ENCODE results near the gene PARD3. TPM values are rescaled to one million over a fixed set of nuclear protein-coding genes. Genes with fewer than 3 reads are reported as not detected.

The PARD3 gene
- total RNA-seq, 2 donors from 2014 or later, result 59.6 to 74.6 TPM

DNA sequence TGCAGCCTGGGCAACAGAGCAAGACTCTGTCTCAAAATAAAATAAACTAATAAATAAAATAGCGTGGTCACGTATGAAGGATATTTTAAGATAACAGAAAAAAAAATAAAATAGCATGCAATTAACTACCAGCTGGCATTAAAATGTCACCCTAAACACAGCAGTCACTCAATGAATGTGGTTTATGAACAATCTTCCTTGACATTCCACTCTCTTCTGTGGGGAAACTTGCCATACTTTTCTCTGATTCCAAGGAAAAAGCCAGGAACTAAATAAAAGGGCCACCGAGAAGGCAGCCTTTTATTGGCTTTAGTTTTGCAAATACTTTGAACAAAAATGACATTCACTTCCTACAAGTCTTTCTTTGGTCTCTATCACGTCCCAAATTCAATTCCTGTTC, 266.6 kb downstream of the PARD3 start:
- Mint-ChIP-seq H3K9me3 (no peaks in the 10 kb centered on the region), H3K36me3 (ENCODE audit: low read depth) (no peaks in the 10 kb centered on the region), H3K27me3 (ENCODE audit: insufficient read depth) (no peaks in the 10 kb centered on the region), H3K4me3 (no peak overlapping the region), H3K4me1 (peaks cover 47% of the 10 kb centered on the region), H3K27ac (no peak overlapping the region)
- Histone ChIP-seq H3K36me3 (ENCODE audit: control insufficient read depth, insufficient read depth, low read length) (no peaks in the 10 kb centered on the region), H3K27ac (ENCODE audit: low read depth, low read length) (no peak overlapping the region), H3K9me3 (ENCODE audit: control insufficient read depth, low read length) (no peaks in the 10 kb centered on the region), H3K4me3 (ENCODE audit: low read length) (no peak overlapping the region), H3K27me3 (ENCODE audit: control insufficient read depth, insufficient read depth, low read length, poor library complexity, severe bottlenecking) (no peaks in the 10 kb centered on the region), H3K9ac (ENCODE audit: extremely low read depth, low read length, poor library complexity, severe bottlenecking) (no peak overlapping the region), H3K4me1 (ENCODE audit: control insufficient read depth, insufficient read depth, low read length) (no peaks in the 10 kb centered on the region)
- 94 to 97% methylated on average over 2 to 4 of the region's 4 CpGs for WGBS, 2 experiments (ENCODE audit: insufficient coverage in 1 of 2, insufficient read length in 1 of 2)
- TF ChIP-seq CTCF (conservative IDR thresholded peaks at IDR 0.05), result no peak
- no peak for DNase-seq

GRCh38 chr10:34547695-34548094, 267.4 kb downstream of the PARD3 start:
- H3K27ac ChIP-seq (ENCODE audit: low read depth, low read length), result no peak overlapping the region
- H3K9ac ChIP-seq (ENCODE audit: extremely low read depth, low read length, poor library complexity, severe bottlenecking), result no peak overlapping the region
- H3K27me3 ChIP-seq (ENCODE audit: control insufficient read depth, insufficient read depth, low read length, poor library complexity, severe bottlenecking), result no peaks in the 10 kb centered on the region
- H3K27ac Mint-ChIP-seq, result no peak overlapping the region
- H3K36me3 Mint-ChIP-seq (ENCODE audit: low read depth), result no peaks in the 10 kb centered on the region
- no peaks in the 10 kb centered on the region for H3K27me3 Mint-ChIP-seq (ENCODE audit: insufficient read depth)
- no peak for DNase-seq
- no peak for TF ChIP-seq CTCF (conservative IDR thresholded peaks at IDR 0.05)
- H3K4me1 ChIP-seq (ENCODE audit: control insufficient read depth, insufficient read depth, low read length), result no peaks in the 10 kb centered on the region
- no peaks in the 10 kb centered on the region for H3K9me3 ChIP-seq (ENCODE audit: control insufficient read depth, low read length)
- no peaks in the 10 kb centered on the region for H3K36me3 ChIP-seq (ENCODE audit: control insufficient read depth, insufficient read depth, low read length)
- 91 to 100% methylated on average over 2 of the region's 2 CpGs for WGBS, 2 experiments (ENCODE audit: insufficient coverage in 1 of 2, insufficient read length in 1 of 2)
- H3K9me3 Mint-ChIP-seq, result no peaks in the 10 kb centered on the region
- H3K4me3 Mint-ChIP-seq, result no peak overlapping the region
- no peak overlapping the region for H3K4me3 ChIP-seq (ENCODE audit: low read length)
- H3K4me1 Mint-ChIP-seq, result peaks cover 44% of the 10 kb centered on the region

DNA sequence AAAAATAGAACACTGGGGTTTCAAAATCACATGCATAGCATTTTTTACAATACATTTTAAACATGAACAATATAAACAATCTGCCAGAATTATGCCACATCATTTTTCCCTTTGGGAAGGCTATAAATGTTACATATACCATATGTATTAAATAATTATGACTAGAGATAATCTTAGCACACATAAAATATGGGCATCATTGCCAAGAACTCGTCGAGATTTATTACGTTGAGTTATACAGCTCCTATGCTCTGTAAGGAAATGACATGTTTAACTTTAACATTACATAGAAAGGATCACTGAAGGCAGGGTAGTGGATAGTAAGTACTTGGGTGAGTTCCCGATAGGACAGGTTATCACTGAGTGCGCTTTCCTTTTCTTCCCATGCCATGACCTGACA, 267.8 kb downstream of the PARD3 start:
- Histone ChIP-seq H3K4me1 (ENCODE audit: control insufficient read depth, insufficient read depth, low read length) (no peaks in the 10 kb centered on the region), H3K27me3 (ENCODE audit: control insufficient read depth, insufficient read depth, low read length, poor library complexity, severe bottlenecking) (no peaks in the 10 kb centered on the region), H3K9ac (ENCODE audit: extremely low read depth, low read length, poor library complexity, severe bottlenecking) (no peak overlapping the region), H3K9me3 (ENCODE audit: control insufficient read depth, low read length) (no peaks in the 10 kb centered on the region), H3K36me3 (ENCODE audit: control insufficient read depth, insufficient read depth, low read length) (no peaks in the 10 kb centered on the region), H3K27ac (ENCODE audit: low read depth, low read length) (no peak overlapping the region), H3K4me3 (ENCODE audit: low read length) (no peak overlapping the region)
- Mint-ChIP-seq H3K4me1 (peaks cover 44% of the 10 kb centered on the region), H3K36me3 (ENCODE audit: low read depth) (no peaks in the 10 kb centered on the region), H3K4me3 (no peak overlapping the region), H3K9me3 (no peaks in the 10 kb centered on the region), H3K27ac (no peak overlapping the region), H3K27me3 (ENCODE audit: insufficient read depth) (no peaks in the 10 kb centered on the region)
- no peak for TF ChIP-seq CTCF (conservative IDR thresholded peaks at IDR 0.05)
- no peak for DNase-seq
- 89% methylated on average over 5 of the region's 5 CpGs; no CpG with 5 or more reads in 1 of the 2 experiments for WGBS, 2 experiments (ENCODE audit: insufficient coverage in 1 of 2, insufficient read length in 1 of 2)

Data from endodermal cell (in vitro differentiated cells).